Endothelial cell of umbilical vein (primary cell): Measurements from ENCODE around the gene ZDHHC6. TPM values are rescaled to one million over a fixed set of nuclear protein-coding genes. Genes with fewer than 3 reads are reported as not detected.
"Not testable (repeated sequence)": the region's sequence is repeated elsewhere in the genome, so short reads cannot be mapped to it uniquely, and the experiment has no call there.

Source experiments
- BruUV-seq: library from RNA; stranded (reverse); fragments of 400-500 nt; replicated peaks from 2 replicates; lab custom pipeline; 2021; lab: Mats Ljungman, UMichigan
- CTCF ChIA-PET: fragments of 300-600, 350-600 bp; sonication (Branson Sonifier 250); formaldehyde crosslinking; loops from one replicate; lab custom pipeline; 2021; ENCODE audit warnings: antibody characterized with exemption, inconsistent platforms; lab: Charles Lee
- POLR2A ChIA-PET: fragments of 300-600, 350-600 bp; sonication (Branson Sonifier 250); formaldehyde crosslinking; loops from one replicate; lab custom pipeline; 2021; ENCODE audit warnings: antibody characterized with exemption, inconsistent platforms; lab: Charles Lee
- DNase-seq: peaks from one replicate; pipeline ENCODE4 v3.0.0-alpha.2; 2011; ENCODE audit warnings: low read depth, low spot score
- FAIRE-seq: peaks from 2 replicates; lab custom pipeline; 2011; peaks lifted over from hg19 to GRCh38; lab: Jason Lieb, UNC
- H2AFZ ChIP-seq: 2 replicates; pipeline ENCODE4 v1.6.0; 2012; ENCODE audit warnings: low read depth, low read length, control low read depth, inconsistent platforms
- H3K27ac ChIP-seq: 2 replicates; pipeline ENCODE4 v1.5.1; 2011; ENCODE audit warnings: low read depth, mild to moderate bottlenecking, control low read depth, low read length, moderate library complexity; ENCODE audit not compliant: insufficient read depth
- H3K27me3 ChIP-seq, 2 experiments: 2 replicates each; pipeline versions ENCODE4 v1.6.0 to v1.6.1; 2011; ENCODE audit warnings: low read length in 2 of 2, mixed read lengths in 1 of 2; ENCODE audit not compliant: control insufficient read depth in 2 of 2, insufficient read depth in 2 of 2
- H3K36me3 ChIP-seq, 2 experiments: 2 replicates in 1 of 2; 3 replicates in 1 of 2; pipeline ENCODE4 v1.5.1; 2011; ENCODE audit warnings: low read length in 2 of 2, mild to moderate bottlenecking in 1 of 2, moderate library complexity in 1 of 2; ENCODE audit not compliant: control insufficient read depth in 2 of 2, insufficient read depth in 2 of 2; ENCODE audit errors: extremely low read depth in 1 of 2
- H3K4me1 ChIP-seq: 3 replicates; pipeline ENCODE4 v1.5.1; 2011; ENCODE audit warnings: mild to moderate bottlenecking, low read length; ENCODE audit not compliant: control insufficient read depth, insufficient read depth; ENCODE audit errors: extremely low read depth
- H3K4me2 ChIP-seq: 2 replicates; pipeline ENCODE4 v1.6.1; 2011; ENCODE audit warnings: low read length, control low read depth, mixed read lengths; ENCODE audit not compliant: insufficient read depth
- H3K4me3 ChIP-seq, 3 experiments: fragments of 200-600 bp in 1 of 3; sonication (generic), shearing (Covaris generic) in 1 of 3; replicated peaks in 1 of 3; 2 replicates each; pipeline ENCODE4 v1.5.1; 2011 to 2016; ENCODE audit warnings: control low read depth in 3 of 3, low read length in 3 of 3, mild to moderate bottlenecking in 2 of 3, inconsistent platforms in 1 of 3, low read depth in 1 of 3, moderate library complexity in 1 of 3; ENCODE audit not compliant: insufficient read depth in 1 of 3
- H3K79me2 ChIP-seq: 2 replicates; pipeline ENCODE4 v1.6.0; 2012; ENCODE audit warnings: low read length, inconsistent platforms; ENCODE audit not compliant: control insufficient read depth, insufficient read depth
- H3K9ac ChIP-seq: replicated peaks from 2 replicates; pipeline ENCODE3; 2011; ENCODE audit warnings: low read length, control low read depth; ENCODE audit not compliant: insufficient read depth; ENCODE audit errors: extremely low read depth
- H3K9me1 ChIP-seq: replicated peaks from 3 replicates; pipeline ENCODE4 v1.6.0; 2011; ENCODE audit warnings: mild to moderate bottlenecking, low read length; ENCODE audit not compliant: control insufficient read depth, insufficient read depth; ENCODE audit errors: extremely low read depth
- H3K9me3 ChIP-seq: replicated peaks from 2 replicates; pipeline ENCODE4 v1.5.1; 2012; ENCODE audit warnings: low read length, inconsistent platforms; ENCODE audit not compliant: control insufficient read depth, insufficient read depth
- H4K20me1 ChIP-seq: replicated peaks from 2 replicates; pipeline ENCODE3; 2011; ENCODE audit warnings: mild to moderate bottlenecking, low read length; ENCODE audit not compliant: control insufficient read depth, insufficient read depth; ENCODE audit errors: extremely low read depth
- EZH2 ChIP-seq: IDR thresholded peaks from 2 replicates; pipeline ENCODE4 v1.6.1; 2012; ENCODE audit warnings: borderline replicate concordance, low read depth, mild to moderate bottlenecking, moderate library complexity, low read length, inconsistent platforms; ENCODE audit not compliant: severe bottlenecking
- FOS ChIP-seq: IDR thresholded peaks from 2 replicates; pipeline ENCODE4 v1.6.1; 2011; ENCODE audit warnings: mild to moderate bottlenecking, low read length, moderate library complexity, borderline replicate concordance; ENCODE audit not compliant: insufficient read depth
- GATA2 ChIP-seq: IDR thresholded peaks from 2 replicates; pipeline ENCODE4 v1.7.0; 2011; ENCODE audit warnings: low read depth, mild to moderate bottlenecking, moderate library complexity, mixed read lengths, low read length; ENCODE audit not compliant: insufficient read length, insufficient read depth
- JUN ChIP-seq: IDR thresholded peaks from 2 replicates; pipeline ENCODE4 v1.6.1; 2011; ENCODE audit warnings: borderline replicate concordance, low read depth; ENCODE audit not compliant: insufficient read length, insufficient read depth
- MAX ChIP-seq: IDR thresholded peaks from 2 replicates; pipeline ENCODE4 v1.6.1; 2011; ENCODE audit not compliant: insufficient read depth, insufficient read length
- MYC ChIP-seq: IDR thresholded peaks from one replicate; pipeline ENCODE4 v1.6.1; 2011; ENCODE audit warnings: mild to moderate bottlenecking, low read depth, low read length
- POLR2A ChIP-seq: IDR thresholded peaks from 2 replicates; pipeline ENCODE4 v1.6.1; 2012; ENCODE audit warnings: low read depth, mild to moderate bottlenecking, control low read depth, low read length
- POLR2AphosphoS5 ChIP-seq: IDR thresholded peaks from 2 replicates; pipeline ENCODE4 v1.6.1; 2012; ENCODE audit warnings: low read depth, mild to moderate bottlenecking, control low read depth, low read length, moderate library complexity; ENCODE audit not compliant: insufficient read depth
- dilution Hi-C: fragments of 300-500 bp; cut with MboI; formaldehyde crosslinking; loops from one replicate; pipeline ENCODE4 v1.15.0; 2019; ENCODE audit warnings: low sequenced_read_pairs; ENCODE audit not compliant: extremely low pct_ligation_motif_present
- intact Hi-C: fragments of 100-400 bp; cut with micrococcal nuclease; formaldehyde crosslinking; loops from one replicate; pipeline ENCODE4 v1.10.0; 2022
- polyA plus RNA-seq, 4 experiments: library from polyadenylated mRNA; depleted of rRNA in 3 of 4; stranded (reverse) in 3 of 4; unstranded in 1 of 4; fragments of >200 nt; gene quantifications; 2 replicates each; pipeline versions ENCODE4 v1.2.1 to v1.2.3, GENCODE V29; 2011 to 2012; ENCODE audit warnings: missing spikeins in 1 of 4
- total RNA-seq: library from RNA; stranded (reverse); gene quantifications from 2 replicates; pipeline ENCODE4 v1.2.3, GENCODE V29; 2021
- TF ChIP-seq, protein P1 (sequence below), 2 donors: IDR thresholded peaks; 1 replicate in 1 of 2; 2 replicates in 1 of 2; pipeline ENCODE4 v1.5.1; 2011; ENCODE audit warnings: low read length in 2 of 2, mild to moderate bottlenecking in 2 of 2, moderate library complexity in 2 of 2, control low read depth in 1 of 2, inconsistent platforms in 1 of 2, low read depth in 1 of 2; ENCODE audit not compliant: insufficient read depth in 1 of 2; ENCODE audit errors: extremely low read depth in 1 of 2

Gene ZDHHC6
- total and polyA plus RNA-seq, 2 donors (not counting 3 experiments of a cell fraction or from before 2014, with no cell fraction given), result 21.6 to 41.9 TPM

- H4K20me1 ChIP-seq, result no peaks in the 10 kb centered on the region
- CTCF ChIA-PET, result interaction anchor here (2.5 kb wide), 1 partner anchor 10 kb away, joined by 10 read pairs; no protein-coding TSS in a partner anchor
- dilution Hi-C loops, result no loop called here
- H3K9me1 ChIP-seq, result no peaks in the 10 kb centered on the region
- no peaks in the 10 kb centered on the region for H3K4me1 ChIP-seq
- POLR2A ChIA-PET, result no interaction called here
- no peaks in the 10 kb centered on the region for H3K9me3 ChIP-seq
- TF ChIP-seq MYC, result no peak
- no peak for TF ChIP-seq POLR2A
- TF ChIP-seq, protein P1, sequence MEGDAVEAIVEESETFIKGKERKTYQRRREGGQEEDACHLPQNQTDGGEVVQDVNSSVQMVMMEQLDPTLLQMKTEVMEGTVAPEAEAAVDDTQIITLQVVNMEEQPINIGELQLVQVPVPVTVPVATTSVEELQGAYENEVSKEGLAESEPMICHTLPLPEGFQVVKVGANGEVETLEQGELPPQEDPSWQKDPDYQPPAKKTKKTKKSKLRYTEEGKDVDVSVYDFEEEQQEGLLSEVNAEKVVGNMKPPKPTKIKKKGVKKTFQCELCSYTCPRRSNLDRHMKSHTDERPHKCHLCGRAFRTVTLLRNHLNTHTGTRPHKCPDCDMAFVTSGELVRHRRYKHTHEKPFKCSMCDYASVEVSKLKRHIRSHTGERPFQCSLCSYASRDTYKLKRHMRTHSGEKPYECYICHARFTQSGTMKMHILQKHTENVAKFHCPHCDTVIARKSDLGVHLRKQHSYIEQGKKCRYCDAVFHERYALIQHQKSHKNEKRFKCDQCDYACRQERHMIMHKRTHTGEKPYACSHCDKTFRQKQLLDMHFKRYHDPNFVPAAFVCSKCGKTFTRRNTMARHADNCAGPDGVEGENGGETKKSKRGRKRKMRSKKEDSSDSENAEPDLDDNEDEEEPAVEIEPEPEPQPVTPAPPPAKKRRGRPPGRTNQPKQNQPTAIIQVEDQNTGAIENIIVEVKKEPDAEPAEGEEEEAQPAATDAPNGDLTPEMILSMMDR (IDR thresholded peaks at IDR 0.05; ENCODE audit: extremely low read depth in 1 of 2, insufficient read depth in 1 of 2, low read depth in 1 of 2, low read length in 2 of 2), result no peak
- no peak for TF ChIP-seq GATA2
- no peak for TF ChIP-seq MAX
- TF ChIP-seq POLR2AphosphoS5, result no peak
- no peak for TF ChIP-seq EZH2
- no peak for TF ChIP-seq FOS
- no peak for TF ChIP-seq JUN
- no peaks in the 10 kb centered on the region for H3K79me2 ChIP-seq
- DNase-seq (no peak), FAIRE-seq (no peak)
- peaks cover 5 to 9% of the 10 kb centered on the region in 2 experiments for H3K36me3 ChIP-seq
- intact Hi-C loops, result no loop called here
- no peaks in the 10 kb centered on the region for H3K27me3 ChIP-seq
- BruUV-seq, result no TSS peak
- H3K27ac ChIP-seq, result no peak overlapping the region
- no peak overlapping the region for H3K4me2 ChIP-seq
- H3K4me3 ChIP-seq, result no peak overlapping the region
- no peak overlapping the region for H3K9ac ChIP-seq
- H2AFZ ChIP-seq, result no peak overlapping the region
Observed at GRCh38 chr10:112465299-112465883, 18.7 kb upstream of the ZDHHC6 start.

- DNase-seq, H3K9me3 ChIP-seq, H3K4me1 ChIP-seq, intact Hi-C loops, BruUV-seq, H3K79me2 ChIP-seq, H3K4me3 ChIP-seq, H3K27me3 ChIP-seq, H3K9me1 ChIP-seq, H3K36me3 ChIP-seq, H3K9ac ChIP-seq, H4K20me1 ChIP-seq, FAIRE-seq, H2AFZ ChIP-seq, dilution Hi-C loops, H3K27ac ChIP-seq, H3K4me2 ChIP-seq: not testable (repeated sequence)
- CTCF ChIA-PET, result interaction anchor here (0.9 to 2.5 kb wide), 3 partner anchors 8 to 156 kb away, joined by 3 to 22 read pairs (median 10); no protein-coding TSS in a partner anchor
- POLR2A ChIA-PET, result interaction anchor here (0.7 kb wide), 1 partner anchor 1553 kb away, joined by 3 read pairs; no protein-coding TSS in a partner anchor
Observed at GRCh38 chr10:112464074-112464473, 17.4 kb upstream of the ZDHHC6 start.
